HG03139 (cell line): ENCODE data around the gene GTF2I.
"Not testable (repeated sequence)": the region's sequence is repeated elsewhere in the genome, so short reads cannot be mapped to it uniquely, and the experiment has no call there.

Experiments used
- ATAC-seq: cut with Tn5 transposase; IDR thresholded peaks from one replicate; pipeline ENCODE4 v1.9.1; 2021; ENCODE audit not compliant: unreplicated experiment

The GTF2I gene

GRCh38 chr7:74656441-74656836 lies 1.1 kb upstream of the GTF2I start:
- no peak for ATAC-seq

- ATAC-seq, result peak; percentile 60
These were observed 454 bp upstream of the GTF2I start for GRCh38 chr7:74656837-74657691.

GRCh38 chr7:74658178-74659004 lies 873 bp downstream of the GTF2I start:
- peak; percentile 44 for ATAC-seq

- not testable (repeated sequence) for ATAC-seq
These were observed 2.7 kb downstream of the GTF2I start for GRCh38 chr7:74660202-74660601.

GRCh38 chr7:74661836-74662794 lies 4.6 kb downstream of the GTF2I start:
- ATAC-seq, result not testable (repeated sequence)

- ATAC-seq, result no peak
These were observed 7.9 kb downstream of the GTF2I start for GRCh38 chr7:74665296-74665938.

- not testable (repeated sequence) for ATAC-seq
These were observed 9.5 kb downstream of the GTF2I start for GRCh38 chr7:74667013-74667412.

GRCh38 chr7:74667520-74667919 lies 10.0 kb downstream of the GTF2I start:
- ATAC-seq, result not testable (repeated sequence)

- no peak for ATAC-seq
These were observed 14.1 kb downstream of the GTF2I start for GRCh38 chr7:74671602-74672001.

GRCh38 chr7:74672343-74672915 lies 14.9 kb downstream of the GTF2I start:
- ATAC-seq, result no peak

GRCh38 chr7:74674166-74674565 lies 16.6 kb downstream of the GTF2I start:
- ATAC-seq, result no peak

GRCh38 chr7:74682829-74683228 lies 25.3 kb downstream of the GTF2I start:
- no peak for ATAC-seq

GRCh38 chr7:74683799-74684198 lies 26.3 kb downstream of the GTF2I start:
- ATAC-seq, result no peak

GRCh38 chr7:74684473-74684872 lies 27.0 kb downstream of the GTF2I start:
- no peak for ATAC-seq

GRCh38 chr7:74684921-74685320 lies 27.4 kb downstream of the GTF2I start:
- no peak for ATAC-seq

- ATAC-seq, result no peak
These were observed 33.0 kb downstream of the GTF2I start for GRCh38 chr7:74690474-74690873.

- not testable (repeated sequence) for ATAC-seq
These were observed 46.9 kb downstream of the GTF2I start for GRCh38 chr7:74704419-74704818.

- no peak for ATAC-seq
These were observed 49.7 kb downstream of the GTF2I start for GRCh38 chr7:74707238-74707637.

GRCh38 chr7:74708569-74709275 lies 51.2 kb downstream of the GTF2I start:
- no peak for ATAC-seq
